Kidney (tissue), 14 donors: Measurements from ENCODE around the gene LILRA2. TPM values are rescaled to one million over a fixed set of nuclear protein-coding genes. Genes with fewer than 3 reads are reported as not detected.

ENCODE experiments used
- DNase-seq, 5 donors: peaks; one replicate each; pipeline ENCODE4 v3.0.0-alpha.2; 2013 to 2020
- FAIRE-seq: peaks from 2 replicates; lab custom pipeline; 2012; peaks lifted over from hg19 to GRCh38; lab: Jason Lieb, UNC
- H3K27ac ChIP-seq, 2 donors: one replicate each; pipeline ENCODE4 v1.7.0; 2013; ENCODE audit warnings: low read depth in 2 of 2, low read length in 2 of 2, inconsistent platforms in 1 of 2
- H3K27me3 ChIP-seq: one replicate; pipeline ENCODE4 v1.7.1; 2013; ENCODE audit warnings: low read length, inconsistent platforms; ENCODE audit not compliant: control insufficient read depth, insufficient read depth
- H3K36me3 ChIP-seq, 3 donors: one replicate each; pipeline versions ENCODE4 v1.7.0 to v1.7.1; 2013; ENCODE audit warnings: low read length in 3 of 3, control low read depth in 1 of 3, inconsistent platforms in 1 of 3; ENCODE audit not compliant: insufficient read depth in 3 of 3, control insufficient read depth in 2 of 3
- H3K4me1 ChIP-seq, 3 donors: one replicate each; pipeline versions ENCODE4 v1.7.0 to v1.7.1; 2013; ENCODE audit warnings: low read length in 3 of 3, inconsistent platforms in 1 of 3, low read depth in 1 of 3; ENCODE audit not compliant: control insufficient read depth in 2 of 3, insufficient read depth in 2 of 3
- H3K4me3 ChIP-seq, 3 donors: one replicate each; pipeline versions ENCODE4 v1.7.0 to v1.8.1; 2013; ENCODE audit warnings: low read length in 3 of 3, control low read depth in 1 of 3, inconsistent platforms in 1 of 3
- H3K9ac ChIP-seq, 3 donors: one replicate each; pipeline versions ENCODE4 v1.7.0 to v1.7.1; 2013; ENCODE audit warnings: low read length in 3 of 3, control low read depth in 1 of 3, inconsistent platforms in 1 of 3
- H3K9me3 ChIP-seq, 3 donors: one replicate each; pipeline versions ENCODE4 v1.7.0 to v1.7.1; 2013; ENCODE audit warnings: low read length in 3 of 3, control low read depth in 1 of 3, inconsistent platforms in 1 of 3; ENCODE audit not compliant: control insufficient read depth in 2 of 3, insufficient read depth in 1 of 3
- CTCF ChIP-seq: IDR thresholded peaks from 3 replicates; pipeline ENCODE4 v1.5.1; 2012; ENCODE audit warnings: mild to moderate bottlenecking, moderate library complexity, borderline replicate concordance; ENCODE audit not compliant: insufficient read depth; ENCODE audit errors: extremely low read depth
- intact Hi-C: fragments of 100-400 bp; cut with DNase I; formaldehyde crosslinking; loops from one replicate; pipeline ENCODE4 v1.11.1; 2022
- polyA plus RNA-seq: library from polyadenylated mRNA; stranded (reverse); fragments of 350-450 nt; fragmentation: Illumina TruSeq; extraction: RNeasy Lipid Tissue Mini Kit (QIAGEN cat#74804); gene quantifications from one replicate; pipeline ENCODE4 v1.2.3, GENCODE V29; 2014; ENCODE audit warnings: low read depth, low replicate concordance; ENCODE audit not compliant: insufficient read depth
- total RNA-seq: library from RNA; stranded (reverse); fragmentation: NEBNext Ultra II Directional; extraction: Animal tissue kit (Norgen Biotek cat#: 25700); gene quantifications from one replicate; pipeline ENCODE4 v1.2.1, GENCODE V29; 2021
- donor health status: control.
- donor health status: control.
- donor health status: control.
- donor health status: control.
- donor health status: control.
- donor health status: DM: yes; HTN: yes; CAD: no.
- donor health status: Normal renal cell carcinoma (clear cell type).

The LILRA2 gene
- total and polyA plus RNA-seq, 2 donors from 2014 or later: 2.1 to 4.2 TPM

DNA sequence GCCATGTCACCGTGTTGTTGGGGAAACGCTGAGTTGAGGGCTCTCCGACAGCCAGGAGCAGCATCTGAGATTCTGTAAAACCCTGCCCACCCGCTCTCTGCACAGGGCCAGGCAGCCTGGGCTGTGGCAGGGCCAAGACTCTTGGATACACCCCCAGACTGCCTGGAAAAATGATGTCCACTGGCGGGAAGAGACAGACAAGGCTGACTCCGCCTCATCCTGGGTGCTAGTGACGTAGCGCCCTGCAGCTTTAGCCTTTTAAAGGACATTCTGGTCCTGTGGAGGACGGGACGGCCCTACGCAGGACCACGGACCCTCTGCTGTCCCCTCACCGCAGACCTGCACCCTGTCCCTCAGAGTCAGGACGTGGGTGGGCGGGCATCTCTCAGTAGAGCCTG, 20.7 kb upstream of the LILRA2 start:
- H3K27me3 ChIP-seq: no peaks in the 10 kb centered on the region
- H3K9me3 ChIP-seq: no peaks in the 10 kb centered on the region
- no peaks in the 10 kb centered on the region for H3K36me3 ChIP-seq
- no peak for DNase-seq
- no peak for TF ChIP-seq CTCF
- intact Hi-C loops: no loop called here
- no peak overlapping the region for H3K4me3 ChIP-seq
- H3K27ac ChIP-seq: no peak overlapping the region
- no peaks in the 10 kb centered on the region for H3K4me1 ChIP-seq
- no peak overlapping the region for H3K9ac ChIP-seq
- FAIRE-seq: no peak

- intact Hi-C loops: no loop called here
- no peak for FAIRE-seq
- H3K4me1 ChIP-seq: no peaks in the 10 kb centered on the region
- H3K9me3 ChIP-seq: no peaks in the 10 kb centered on the region
- no peak overlapping the region for H3K27ac ChIP-seq
- TF ChIP-seq CTCF: no peak
- H3K4me3 ChIP-seq: no peak overlapping the region
- no peak overlapping the region for H3K9ac ChIP-seq
- no peaks in the 10 kb centered on the region for H3K27me3 ChIP-seq
- H3K36me3 ChIP-seq: no peaks in the 10 kb centered on the region
- DNase-seq: no peak
These were observed 19.6 kb upstream of the LILRA2 start for GRCh38 chr19:54554006-54554405.

DNA sequence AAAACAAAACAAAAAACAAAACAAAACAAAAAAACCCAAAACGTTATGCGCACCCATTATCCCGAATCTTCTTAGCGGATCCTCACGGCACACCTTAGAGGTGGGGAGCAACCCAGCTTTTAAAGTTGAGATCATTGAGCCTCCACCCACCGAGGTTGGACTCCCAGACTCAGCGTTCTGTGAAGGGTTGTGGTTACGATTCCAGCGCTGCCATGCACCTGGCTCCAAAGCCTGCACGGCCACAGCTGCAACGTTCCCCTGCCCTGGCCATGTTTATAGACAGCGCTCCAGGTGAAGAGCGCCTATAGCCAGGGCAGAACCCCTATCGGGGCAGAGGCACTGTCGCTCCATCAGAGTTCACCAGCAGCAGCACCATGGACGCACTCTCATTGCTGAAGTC, 18.7 kb upstream of the LILRA2 start:
- no peak for DNase-seq
- intact Hi-C loops: no loop called here
- TF ChIP-seq CTCF: no peak
- no peaks in the 10 kb centered on the region for H3K36me3 ChIP-seq
- H3K9me3 ChIP-seq: no peaks in the 10 kb centered on the region
- H3K9ac ChIP-seq: no peak overlapping the region
- no peak overlapping the region for H3K27ac ChIP-seq
- H3K27me3 ChIP-seq: no peaks in the 10 kb centered on the region
- FAIRE-seq: no peak
- H3K4me3 ChIP-seq: no peak overlapping the region
- H3K4me1 ChIP-seq: no peaks in the 10 kb centered on the region

- no peaks in the 10 kb centered on the region for H3K36me3 ChIP-seq
- FAIRE-seq: no peak
- no peaks in the 10 kb centered on the region for H3K4me1 ChIP-seq
- no peak overlapping the region for H3K4me3 ChIP-seq
- no peaks in the 10 kb centered on the region for H3K27me3 ChIP-seq
- intact Hi-C loops: no loop called here
- TF ChIP-seq CTCF: no peak
- no peak overlapping the region for H3K9ac ChIP-seq
- no peak overlapping the region for H3K27ac ChIP-seq
- DNase-seq: no peak
- no peaks in the 10 kb centered on the region for H3K9me3 ChIP-seq
These were observed 17.4 kb upstream of the LILRA2 start for GRCh38 chr19:54556194-54556593.
